ENCODE results near the gene RUNX2.

DNA sequence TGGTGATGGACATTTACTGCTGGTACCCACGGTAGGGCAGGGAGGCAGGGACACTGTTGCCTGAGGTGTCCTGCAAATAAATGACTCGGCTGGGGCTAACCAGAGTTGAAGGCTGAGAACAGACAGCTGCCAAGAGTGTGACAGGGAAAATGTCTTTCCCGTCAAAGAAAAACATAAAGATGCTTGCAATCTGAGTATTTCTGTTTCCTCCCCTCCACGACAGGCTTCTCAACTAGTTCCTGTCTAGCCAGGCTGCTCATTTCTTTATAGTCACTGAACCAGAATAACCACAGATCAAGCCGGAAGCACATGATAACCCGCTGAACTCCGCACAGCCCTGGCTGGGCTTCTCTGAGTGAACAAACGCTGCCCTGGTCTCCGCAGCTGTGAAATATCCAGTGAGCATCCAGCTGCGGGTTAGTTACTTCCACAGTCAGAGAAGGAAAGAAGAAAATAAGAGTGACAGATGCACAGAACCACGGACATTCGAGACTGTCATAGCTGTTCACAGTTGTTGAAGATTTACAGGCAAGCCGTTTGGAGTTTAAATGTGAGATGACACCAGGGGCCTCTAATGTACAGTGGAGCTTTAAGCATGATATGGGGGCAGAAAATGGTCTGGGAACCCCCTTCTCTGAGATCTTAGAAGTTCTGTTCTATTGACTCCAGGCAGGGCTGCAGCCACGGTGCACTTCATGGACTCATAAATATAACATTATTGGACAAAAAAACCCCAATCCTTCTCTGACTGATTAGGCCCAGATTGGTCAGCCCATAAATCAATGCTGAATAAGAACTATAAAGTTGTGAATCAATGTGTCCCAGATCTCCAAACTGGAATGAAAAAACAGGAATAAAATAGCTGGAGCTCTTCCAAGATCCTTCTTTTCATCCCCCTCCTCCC lies 349.5 kb downstream of the RUNX2 start:
- TF ChIP-seq, protein P1, sequence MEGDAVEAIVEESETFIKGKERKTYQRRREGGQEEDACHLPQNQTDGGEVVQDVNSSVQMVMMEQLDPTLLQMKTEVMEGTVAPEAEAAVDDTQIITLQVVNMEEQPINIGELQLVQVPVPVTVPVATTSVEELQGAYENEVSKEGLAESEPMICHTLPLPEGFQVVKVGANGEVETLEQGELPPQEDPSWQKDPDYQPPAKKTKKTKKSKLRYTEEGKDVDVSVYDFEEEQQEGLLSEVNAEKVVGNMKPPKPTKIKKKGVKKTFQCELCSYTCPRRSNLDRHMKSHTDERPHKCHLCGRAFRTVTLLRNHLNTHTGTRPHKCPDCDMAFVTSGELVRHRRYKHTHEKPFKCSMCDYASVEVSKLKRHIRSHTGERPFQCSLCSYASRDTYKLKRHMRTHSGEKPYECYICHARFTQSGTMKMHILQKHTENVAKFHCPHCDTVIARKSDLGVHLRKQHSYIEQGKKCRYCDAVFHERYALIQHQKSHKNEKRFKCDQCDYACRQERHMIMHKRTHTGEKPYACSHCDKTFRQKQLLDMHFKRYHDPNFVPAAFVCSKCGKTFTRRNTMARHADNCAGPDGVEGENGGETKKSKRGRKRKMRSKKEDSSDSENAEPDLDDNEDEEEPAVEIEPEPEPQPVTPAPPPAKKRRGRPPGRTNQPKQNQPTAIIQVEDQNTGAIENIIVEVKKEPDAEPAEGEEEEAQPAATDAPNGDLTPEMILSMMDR (conservative IDR thresholded peaks at IDR 0.05; ENCODE audit: low read length), result no peak
- TF ChIP-seq EZH2phosphoT487 (IDR thresholded peaks at IDR 0.05; ENCODE audit: borderline replicate concordance, low read depth, low read length), result no peak

Data from OCI-LY7 (cell line).